Embryonic facial prominence (tissue), 1 donor: ENCODE data around the gene C9orf152.
A peak's percentile ranks its signal among the peaks of the same experiment; 100 is the strongest.

ENCODE experiments used
- DNase-seq: peaks from one replicate; pipeline ENCODE4 v3.0.0-alpha.2; 2016; ENCODE audit errors: extremely low spot score

Gene C9orf152

DNA sequence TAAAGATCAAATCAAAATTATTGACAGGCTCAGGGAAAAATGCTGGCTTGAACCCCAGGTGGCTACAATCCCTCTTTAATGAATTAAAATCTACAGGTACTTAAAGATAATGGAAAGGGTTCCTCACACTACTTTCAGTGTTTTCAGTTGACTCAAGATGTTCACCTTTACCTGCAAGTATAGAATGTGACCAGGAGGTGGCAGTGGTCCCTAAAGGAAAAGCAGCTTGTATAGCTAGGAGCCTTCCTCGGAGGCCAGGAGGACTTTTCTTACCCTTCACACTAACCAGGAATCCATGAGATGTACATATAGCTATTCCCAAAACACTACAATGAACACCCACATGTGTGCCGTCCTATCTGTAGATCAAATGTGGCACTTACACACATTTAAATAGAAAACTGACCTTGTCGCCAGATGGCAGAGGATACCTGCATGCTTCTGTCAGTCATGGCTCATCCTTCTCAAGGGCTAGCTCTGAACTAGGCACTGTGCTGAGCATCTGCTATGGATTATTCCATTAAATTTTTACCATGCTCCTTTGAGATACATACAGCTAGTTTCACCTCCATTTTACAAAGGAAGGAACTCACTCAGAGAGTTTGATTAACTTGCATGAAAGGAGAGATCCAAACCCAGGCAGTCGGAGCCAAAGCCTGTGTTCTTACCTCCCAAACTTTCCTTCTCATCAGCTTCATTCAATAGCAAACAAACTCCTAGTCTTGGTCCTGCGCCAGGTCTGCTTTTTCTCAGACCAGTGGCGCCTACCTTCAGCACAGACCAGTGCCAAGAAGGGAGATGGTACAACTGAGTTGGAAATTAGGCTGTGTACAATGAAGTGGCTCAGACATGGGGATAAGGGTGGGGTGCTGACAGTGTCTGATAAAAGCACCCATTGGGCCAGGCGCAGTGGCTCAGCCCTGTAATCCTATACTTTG lies 24.5 kb downstream of the C9orf152 start:
- peak; percentile 42 for DNase-seq

DNA sequence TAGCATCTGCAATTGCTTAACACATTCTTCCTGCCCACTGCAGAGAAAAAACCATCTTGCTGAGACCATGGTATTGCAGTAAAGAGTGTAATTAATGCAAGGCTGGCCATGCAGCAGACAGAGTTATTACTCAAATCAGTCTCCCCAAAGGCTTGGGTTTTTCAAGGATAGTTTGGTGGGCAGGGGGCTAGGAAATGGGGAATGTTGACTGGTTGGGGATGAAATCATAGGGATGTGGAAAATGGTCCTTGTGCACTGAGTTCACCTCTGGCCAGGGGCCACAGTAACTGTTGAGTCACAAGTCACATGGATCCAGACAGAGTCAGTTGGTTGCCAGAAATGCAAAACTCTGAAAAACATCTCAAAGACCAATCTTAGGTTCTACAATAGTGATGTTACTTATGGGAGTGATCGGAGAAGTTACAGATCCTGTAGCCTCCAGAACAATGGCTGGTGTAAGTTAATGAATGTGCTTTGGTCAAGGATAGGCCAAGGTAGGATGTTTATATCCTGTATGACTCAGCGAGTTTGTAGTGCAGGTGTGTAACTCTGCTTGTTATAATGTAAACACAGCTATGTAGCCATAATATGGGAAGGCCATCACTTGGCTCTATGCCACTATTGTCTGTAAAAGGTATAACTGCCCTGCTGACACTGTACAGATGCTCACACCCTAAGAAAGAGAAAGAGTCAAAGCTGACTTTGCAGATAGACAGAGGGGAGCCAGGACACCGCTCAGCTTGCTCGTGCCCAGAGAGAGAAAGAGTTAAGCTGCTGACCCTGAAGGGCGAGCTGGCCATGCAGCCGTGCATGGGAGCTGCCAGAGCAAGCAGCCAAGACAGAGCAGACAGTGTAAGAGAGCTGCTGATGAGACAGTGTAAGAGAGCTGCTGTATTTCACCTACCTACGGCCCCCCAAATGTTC lies 27.2 kb downstream of the C9orf152 start:
- DNase-seq: no peak

DNA sequence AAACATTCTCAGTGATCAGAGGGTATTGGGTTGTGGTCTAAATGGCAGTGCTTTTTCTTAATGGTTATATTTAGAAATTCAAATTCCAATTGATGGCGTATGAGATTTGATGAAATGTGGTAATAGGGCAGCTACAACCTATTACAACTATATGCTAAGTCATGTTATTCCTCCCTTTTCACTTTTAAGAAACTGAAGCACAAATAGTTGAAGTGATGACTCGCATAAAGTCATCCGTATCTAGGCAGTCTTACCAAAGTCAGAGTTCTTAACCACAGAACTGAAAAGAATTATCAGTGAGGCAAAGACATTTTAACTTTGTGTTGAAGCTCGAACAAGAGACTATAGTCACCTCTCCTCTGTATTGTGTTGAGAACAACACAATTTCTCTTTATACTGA lies 28.2 kb downstream of the C9orf152 start:
- no peak for DNase-seq

DNA sequence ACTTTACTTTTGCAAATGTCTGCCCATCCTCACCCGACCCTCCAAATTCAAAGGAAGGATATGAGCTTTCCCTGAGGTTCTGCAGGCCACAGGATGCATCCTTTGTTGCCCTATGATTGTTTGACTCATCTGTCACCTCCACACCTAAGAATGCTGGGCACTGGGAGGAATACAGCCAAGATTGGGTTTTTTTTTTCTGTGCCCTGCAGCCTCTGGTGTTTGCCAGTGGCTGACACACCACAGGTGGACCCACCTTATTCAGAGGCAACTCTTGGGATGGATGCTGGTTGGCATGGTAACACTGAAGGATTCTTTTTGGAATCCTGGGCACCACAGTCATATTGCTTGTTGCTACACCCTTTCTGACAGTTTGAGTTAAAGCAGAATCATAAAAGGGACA lies 29.7 kb downstream of the C9orf152 start:
- no peak for DNase-seq

DNA sequence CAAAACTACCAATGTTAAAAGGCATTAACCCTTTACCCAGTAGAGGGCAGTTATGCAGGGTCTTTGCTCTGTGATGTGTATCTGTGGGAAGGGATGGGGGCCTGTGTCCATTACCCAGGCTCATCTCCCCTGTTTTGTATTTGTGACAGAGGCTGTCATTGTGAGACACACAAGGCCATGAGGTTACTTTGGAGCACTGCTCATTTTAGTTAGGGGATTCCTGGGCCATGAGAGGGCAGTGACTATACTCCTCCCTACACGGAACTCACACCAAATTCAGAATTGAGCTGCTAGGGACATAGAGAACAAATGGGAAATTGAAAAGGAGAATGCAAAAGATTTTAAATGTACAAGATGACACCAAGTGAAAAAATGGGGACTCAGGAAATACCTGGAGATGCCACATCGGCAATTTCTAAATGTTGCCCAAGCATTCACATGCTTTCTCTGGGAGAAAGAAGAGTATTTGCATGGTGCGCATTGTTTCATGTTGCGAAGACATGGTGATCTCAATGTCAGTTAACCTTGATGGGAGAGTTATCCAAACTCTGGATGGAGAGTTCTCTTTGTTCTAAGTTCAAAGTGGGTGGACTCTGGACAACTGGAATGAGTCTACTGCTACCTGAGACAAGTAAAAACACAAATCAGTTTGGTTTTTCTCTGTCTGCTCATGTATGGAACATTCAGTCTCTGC lies 32.5 kb downstream of the C9orf152 start:
- DNase-seq: no peak

DNA sequence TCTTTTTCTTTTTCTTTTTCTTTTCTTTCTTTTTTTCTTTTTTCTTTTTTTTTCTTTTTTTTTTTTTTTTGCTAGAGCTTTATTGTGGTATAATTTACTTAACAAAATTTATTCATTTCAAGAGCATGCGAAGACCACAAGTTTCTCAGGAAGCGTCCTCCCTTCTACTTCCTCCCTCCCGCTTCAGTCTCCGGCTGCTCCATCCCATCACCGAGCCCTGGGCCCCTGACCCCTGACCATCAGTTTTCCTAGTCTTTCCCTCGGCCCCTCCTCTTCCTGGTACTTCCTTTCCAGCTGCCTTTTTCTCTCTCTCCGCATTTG lies 34.7 kb downstream of the C9orf152 start:
- no peak for DNase-seq

DNA sequence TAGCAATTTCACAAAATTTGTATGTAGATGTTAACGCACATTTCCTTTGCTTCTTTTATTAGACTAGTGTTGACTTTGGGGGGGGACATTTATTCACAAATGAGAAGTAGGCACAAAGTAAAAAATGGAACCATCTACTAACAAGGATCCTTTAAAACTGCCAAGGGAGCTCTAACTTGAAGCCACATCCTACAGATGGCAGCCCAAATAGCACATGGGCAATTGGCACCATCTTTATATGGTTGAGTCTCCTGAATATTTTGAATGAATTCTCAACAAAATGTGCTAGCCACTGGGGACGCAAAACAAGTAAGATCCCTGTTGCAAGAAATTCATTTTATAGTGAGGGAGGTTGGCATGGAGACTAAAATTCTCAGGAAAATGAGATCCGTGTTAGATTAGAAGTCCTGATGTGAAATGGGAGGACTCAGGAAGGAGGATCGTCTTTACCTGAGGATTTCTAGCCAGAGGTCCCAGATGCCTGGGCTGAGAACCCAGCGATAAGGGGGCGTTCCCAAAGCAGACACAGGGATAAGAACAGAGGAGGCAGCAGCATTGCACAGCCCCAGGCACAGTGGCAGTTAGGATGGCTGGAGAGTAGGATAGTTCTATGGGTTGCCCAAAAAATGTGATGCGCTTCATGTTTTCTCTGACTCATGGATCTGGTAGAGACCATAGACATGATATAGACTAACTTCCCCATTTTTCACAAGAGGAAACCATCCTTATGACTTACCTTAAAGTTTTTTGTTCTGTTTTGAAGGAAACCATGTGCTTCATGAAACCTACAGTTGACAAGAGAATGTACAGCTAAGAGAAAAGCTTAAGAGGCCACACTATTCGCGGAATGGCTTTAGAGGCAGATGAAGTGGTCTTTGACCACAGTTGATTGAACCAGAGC lies 37.4 kb downstream of the C9orf152 start:
- DNase-seq: no peak

DNA sequence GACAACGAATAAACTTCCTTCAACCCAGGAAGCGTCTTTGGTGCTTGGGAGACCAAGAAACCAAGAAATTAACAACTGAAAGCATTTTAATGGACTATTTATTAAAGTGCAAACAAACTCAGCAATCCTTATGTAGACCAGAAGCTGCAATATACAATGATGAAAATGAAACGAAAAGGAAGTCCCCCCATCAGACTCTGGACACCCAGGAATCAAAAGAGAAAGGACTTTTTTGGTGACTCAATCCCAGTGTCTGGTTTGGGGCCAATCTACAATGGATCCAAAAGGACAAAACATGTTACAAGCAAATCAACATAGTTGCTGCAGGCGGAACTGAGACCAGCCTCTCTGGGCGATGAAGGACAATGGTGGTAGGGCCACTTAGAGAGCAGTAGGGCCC lies 39.5 kb downstream of the C9orf152 start:
- DNase-seq: no peak

DNA sequence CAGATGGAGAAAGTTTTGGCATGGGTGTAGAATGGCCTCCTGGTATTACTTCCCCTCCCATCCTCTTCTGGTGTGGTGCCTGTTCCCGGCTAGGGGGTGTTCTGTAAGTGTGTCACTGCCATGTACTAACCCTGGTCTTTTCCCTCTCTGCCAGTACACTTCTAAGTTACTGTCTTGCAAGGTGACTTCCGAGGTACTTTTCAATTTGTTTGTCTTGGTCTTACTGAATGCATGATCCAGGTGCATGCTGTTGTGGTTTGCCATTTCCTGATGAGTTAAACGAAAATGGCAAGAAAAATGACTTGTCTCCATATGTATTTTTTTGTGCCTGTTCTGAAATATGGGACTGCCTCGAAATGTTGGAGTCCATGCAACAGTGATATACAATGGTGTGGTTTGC lies 46.0 kb downstream of the C9orf152 start:
- no peak for DNase-seq

DNA sequence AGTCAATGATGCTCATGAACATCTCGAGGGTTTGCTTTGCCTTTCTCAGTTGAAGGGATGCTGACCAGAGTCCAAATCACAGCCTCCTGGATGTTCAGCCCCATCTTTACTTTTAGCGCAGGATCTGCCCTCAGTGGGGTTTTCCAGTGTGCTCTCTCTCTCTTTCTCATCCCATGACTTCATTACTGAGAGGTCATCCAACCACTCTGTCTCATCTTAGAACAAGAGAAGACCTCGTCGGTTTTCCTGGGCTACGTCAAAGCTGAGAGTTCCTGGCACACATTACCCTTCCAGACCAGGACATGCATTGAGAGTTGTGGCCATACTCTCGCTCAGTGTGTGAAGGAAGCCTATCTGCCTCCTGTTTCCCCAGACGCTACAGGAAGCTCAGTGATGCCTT lies 47.3 kb downstream of the C9orf152 start:
- DNase-seq: no peak

DNA sequence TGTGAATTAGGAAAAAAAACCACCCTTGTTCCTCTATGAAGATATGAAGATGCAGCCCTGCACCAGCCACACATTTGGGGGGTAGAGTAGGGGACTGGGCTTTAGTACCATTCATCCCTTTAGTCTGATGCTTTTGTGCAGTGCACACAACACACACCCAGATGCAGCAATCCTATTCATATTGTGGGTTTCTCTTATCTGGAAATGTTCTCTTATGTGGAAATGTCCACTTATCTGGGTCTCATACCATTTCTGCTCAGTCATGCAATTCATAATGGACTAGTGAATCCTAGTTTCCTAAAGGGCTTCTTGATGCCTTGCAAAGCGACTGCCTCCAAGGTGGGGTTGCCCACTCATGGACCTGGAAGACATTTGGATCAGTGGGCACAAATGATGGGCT lies 47.8 kb downstream of the C9orf152 start:
- DNase-seq: no peak

DNA sequence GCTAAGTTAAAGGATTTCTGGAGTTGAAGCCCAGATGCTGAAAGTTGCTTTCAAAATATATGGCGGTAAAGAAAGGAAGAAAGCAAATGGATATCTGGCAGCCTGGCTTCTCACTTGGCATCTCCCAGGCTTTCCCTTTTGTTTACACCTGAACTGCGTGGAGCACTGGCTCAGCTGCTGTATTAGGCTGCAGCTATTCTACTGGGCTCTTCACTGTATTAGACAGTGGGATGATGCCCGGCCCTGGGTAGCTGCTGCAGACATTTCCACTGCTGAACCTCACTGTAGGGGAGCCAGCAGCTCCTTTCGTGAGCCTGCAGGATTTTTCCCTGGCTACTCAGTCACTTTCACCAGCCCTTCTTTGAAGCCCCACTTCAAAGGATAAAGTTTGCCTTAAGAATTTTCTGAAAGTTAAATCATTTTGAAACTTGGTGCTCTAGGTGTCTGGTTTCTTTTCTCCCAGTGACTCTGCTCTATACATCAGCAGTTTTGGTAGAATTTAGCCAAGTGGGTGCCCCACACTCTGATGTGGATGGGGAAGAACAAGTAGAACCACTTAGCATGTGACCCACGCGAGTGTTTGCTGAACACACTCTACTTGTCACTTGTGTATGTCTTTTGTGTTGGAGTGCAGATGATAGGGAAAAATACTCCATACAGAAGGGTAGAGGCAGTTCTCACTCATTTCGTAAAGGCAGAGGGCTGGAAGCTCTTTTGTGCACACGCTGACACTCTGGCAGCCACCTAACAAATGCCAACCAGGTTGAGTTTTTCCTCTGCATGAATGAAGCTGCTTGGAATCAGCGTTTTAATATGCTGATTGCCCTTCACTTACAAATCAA lies 49.9 kb downstream of the C9orf152 start:
- DNase-seq: no peak

DNA sequence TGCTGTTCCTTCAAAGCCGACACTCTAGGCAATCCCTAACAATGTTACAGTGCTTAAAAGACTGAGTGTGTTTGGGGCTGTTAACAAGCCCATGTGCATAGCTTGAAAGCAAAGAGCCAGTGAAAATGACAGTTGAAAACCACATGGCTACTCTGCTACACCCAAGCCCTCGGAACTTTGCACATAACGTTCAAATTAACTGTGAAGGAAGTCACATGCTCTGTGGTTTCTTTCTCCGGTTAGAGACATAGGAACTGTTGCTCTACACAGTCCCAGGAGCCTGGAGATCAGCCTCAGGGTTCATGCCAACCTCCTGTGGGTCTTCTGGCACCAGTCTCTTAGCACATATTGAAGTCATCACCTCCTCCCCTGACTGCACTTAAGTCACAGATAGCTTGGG lies 51.1 kb downstream of the C9orf152 start:
- peak; percentile 77 for DNase-seq

DNA sequence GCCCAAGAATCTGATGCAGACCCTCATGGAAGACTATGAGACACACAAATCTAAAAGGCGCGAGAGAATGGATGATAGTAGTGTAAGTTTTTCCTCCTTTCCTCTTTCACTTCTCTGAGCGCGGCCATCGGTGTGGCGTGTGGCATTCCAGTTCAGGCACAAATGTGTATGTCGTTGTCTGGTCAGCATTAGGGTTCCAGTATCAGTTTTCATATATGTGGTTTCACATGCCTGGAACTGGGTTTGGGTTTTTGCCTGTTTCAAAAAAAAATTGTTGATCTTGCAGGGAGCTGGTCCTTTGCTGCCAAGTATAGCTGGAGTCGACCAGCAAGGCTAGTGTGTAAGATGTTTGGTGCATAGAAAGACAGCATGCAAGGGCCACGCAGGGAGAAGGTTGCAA lies 51.5 kb downstream of the C9orf152 start:
- no peak for DNase-seq

DNA sequence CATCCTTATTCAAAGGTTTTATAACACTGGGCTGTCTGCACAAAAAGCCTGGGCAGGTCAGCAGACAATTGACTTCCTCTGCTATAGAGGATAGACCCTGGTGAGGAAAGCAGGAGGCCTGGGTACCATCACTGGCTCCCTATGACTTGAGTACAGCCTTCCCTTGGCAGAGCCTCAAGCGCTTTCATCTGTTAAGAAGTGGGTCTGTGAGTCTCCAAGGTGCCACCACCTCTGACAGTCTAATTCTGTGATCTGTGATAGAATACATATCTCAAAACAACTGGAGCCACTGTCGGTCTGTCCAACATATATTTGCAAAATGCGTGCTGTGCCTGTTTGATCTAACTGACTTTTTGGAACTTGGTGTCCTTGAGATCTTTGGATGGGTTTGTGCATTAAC lies 52.2 kb downstream of the C9orf152 start:
- no peak for DNase-seq

DNA sequence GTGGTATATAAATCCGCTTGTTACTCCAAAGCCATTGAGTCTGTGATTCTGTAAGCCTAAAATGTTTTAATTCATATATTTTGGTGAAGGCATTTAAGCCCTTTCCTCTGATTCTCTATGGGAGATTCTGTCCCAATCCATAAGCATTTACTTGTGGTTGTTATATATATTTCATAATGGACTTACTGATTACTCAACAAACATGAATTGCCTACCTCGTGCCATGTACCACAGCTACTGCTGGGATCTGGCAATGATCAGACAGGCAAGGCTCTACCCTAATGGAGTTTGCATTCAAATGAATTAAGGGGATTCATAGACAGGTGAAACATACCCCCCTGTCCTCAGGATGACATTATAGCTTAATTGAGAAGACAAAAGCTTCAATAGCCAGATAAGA lies 54.5 kb downstream of the C9orf152 start:
- no peak for DNase-seq

DNA sequence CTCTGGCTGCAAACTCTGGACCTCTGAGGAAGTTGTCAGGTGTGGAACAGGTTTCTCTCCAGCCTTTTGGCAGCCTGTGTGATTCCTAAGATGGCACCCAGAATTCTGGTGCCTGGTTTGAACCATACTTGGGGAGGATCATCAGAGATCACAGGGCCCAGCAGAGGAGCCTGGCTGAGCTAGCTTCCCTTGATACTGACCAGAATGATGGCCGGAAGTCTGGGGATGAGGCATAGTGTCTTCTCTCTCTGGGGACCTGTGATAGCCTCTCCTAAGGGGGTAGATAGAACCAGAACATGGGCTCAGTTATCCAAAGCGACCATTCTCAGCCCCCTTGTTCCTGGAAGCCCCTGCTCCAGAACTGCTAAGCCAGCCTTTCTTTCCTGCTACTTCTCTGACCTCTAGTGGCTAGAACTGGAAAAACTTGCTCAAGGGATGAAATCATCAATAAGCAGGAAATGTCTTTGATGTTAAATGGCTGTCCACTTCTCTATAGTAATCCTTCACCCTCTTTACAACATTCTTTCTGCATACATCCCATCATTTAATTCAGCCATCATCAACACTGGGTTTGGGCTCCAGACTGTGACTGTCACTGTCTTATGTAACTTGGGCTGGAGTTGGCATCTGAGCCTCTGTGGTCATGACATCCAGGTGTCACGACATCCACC lies 55.1 kb downstream of the C9orf152 start:
- peak; percentile 53 for DNase-seq
